ENCODE results near the gene FLOT2.

DNA sequence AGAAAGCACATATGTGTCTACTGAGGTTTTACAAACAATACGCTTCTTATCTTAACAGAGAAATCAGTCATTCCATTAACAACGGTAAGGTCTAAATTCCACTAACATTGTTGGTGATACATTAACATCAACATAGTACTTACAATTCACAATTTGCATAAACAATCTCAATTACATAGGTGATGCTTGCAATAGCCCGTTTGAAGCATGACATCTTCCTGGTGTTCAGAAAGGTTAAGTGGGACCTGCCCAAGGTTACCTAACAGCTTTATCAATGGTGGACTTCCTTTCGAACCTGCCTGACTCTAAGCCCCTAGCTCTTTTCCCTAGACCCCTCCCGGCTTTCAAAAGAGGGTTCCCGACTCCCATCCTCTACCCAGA is 55.6 kb downstream of the FLOT2 start:
- TF ChIP-seq GATA2 (IDR thresholded peaks at IDR 0.05; ENCODE audit: low read depth, low read length): no peak
- TF ChIP-seq GATA3 (IDR thresholded peaks at IDR 0.05; ENCODE audit: low read depth, low read length): no peak
